ENCODE data around the gene MECP2.

Gene MECP2

GRCh38 chrX:154021131-154021611 is 76.3 kb downstream of the MECP2 start:
- TF ChIP-seq TAF1 (IDR thresholded peaks at IDR 0.05; ENCODE audit: borderline replicate concordance, insufficient read depth, low read length) (no peak), POLR2AphosphoS5 (IDR thresholded peaks at IDR 0.05; ENCODE audit: low read depth, low read length) (no peak), FOXP2 (optimal IDR thresholded peaks at IDR 0.05; ENCODE audit: borderline replicate concordance, extremely low read depth, extremely low read length, insufficient read depth) (no peak), REST (IDR thresholded peaks at IDR 0.05; ENCODE audit: insufficient read depth in 1 of 2, low read depth in 2 of 2, low read length in 2 of 2) (no peak), SIN3A (IDR thresholded peaks at IDR 0.05; ENCODE audit: borderline replicate concordance, insufficient read depth, low read length) (no peak)

- no peak for TF ChIP-seq SIN3A (IDR thresholded peaks at IDR 0.05; ENCODE audit: borderline replicate concordance, insufficient read depth, low read length)
- 0 out of 2 replicates have a peak, but pooled peaks have one; percentile 11 for TF ChIP-seq POLR2AphosphoS5 (IDR thresholded peaks at IDR 0.05; ENCODE audit: low read depth, low read length)
- no peak for TF ChIP-seq FOXP2 (optimal IDR thresholded peaks at IDR 0.05; ENCODE audit: borderline replicate concordance, extremely low read depth, extremely low read length, insufficient read depth)
- TF ChIP-seq REST (IDR thresholded peaks at IDR 0.05; ENCODE audit: insufficient read depth in 1 of 2, low read depth in 2 of 2, low read length in 2 of 2), result no peak
- TF ChIP-seq TAF1 (IDR thresholded peaks at IDR 0.05; ENCODE audit: borderline replicate concordance, insufficient read depth, low read length), result no peak
Observed at GRCh38 chrX:154020536-154021115, 76.9 kb downstream of the MECP2 start.

- TF ChIP-seq TAF1 (IDR thresholded peaks at IDR 0.05; ENCODE audit: borderline replicate concordance, insufficient read depth, low read length) (peak; percentile 39; the same call in 1 of the 2 replicates), POLR2AphosphoS5 (IDR thresholded peaks at IDR 0.05; ENCODE audit: low read depth, low read length) (peak; percentile 34; the same call in 1 of the 2 replicates), FOXP2 (optimal IDR thresholded peaks at IDR 0.05; ENCODE audit: borderline replicate concordance, extremely low read depth, extremely low read length, insufficient read depth) (no peak)
Observed at GRCh38 chrX:154019633-154020528, 77.6 kb downstream of the MECP2 start, which contains the start of gene IRAK1. Gene IRAK1 (minus strand): TSS chrX:154019902. CDS start chrX:154019812, 90 bp downstream.

GRCh38 chrX:154019061-154019621 is 78.4 kb downstream of the MECP2 start:
- TF ChIP-seq REST (IDR thresholded peaks at IDR 0.05; ENCODE audit: insufficient read depth in 1 of 2, low read depth in 2 of 2, low read length in 2 of 2) (no peak), FOXP2 (optimal IDR thresholded peaks at IDR 0.05; ENCODE audit: borderline replicate concordance, extremely low read depth, extremely low read length, insufficient read depth) (no peak), POLR2AphosphoS5 (IDR thresholded peaks at IDR 0.05; ENCODE audit: low read depth, low read length) (no peak), TAF1 (IDR thresholded peaks at IDR 0.05; ENCODE audit: borderline replicate concordance, insufficient read depth, low read length) (no peak), SIN3A (IDR thresholded peaks at IDR 0.05; ENCODE audit: borderline replicate concordance, insufficient read depth, low read length) (no peak)

GRCh38 chrX:154018518-154019060 is 78.9 kb downstream of the MECP2 start:
- TF ChIP-seq TAF1 (IDR thresholded peaks at IDR 0.05; ENCODE audit: borderline replicate concordance, insufficient read depth, low read length) (no peak), SIN3A (IDR thresholded peaks at IDR 0.05; ENCODE audit: borderline replicate concordance, insufficient read depth, low read length) (no peak), POLR2AphosphoS5 (IDR thresholded peaks at IDR 0.05; ENCODE audit: low read depth, low read length) (no peak), REST (IDR thresholded peaks at IDR 0.05; ENCODE audit: insufficient read depth in 1 of 2, low read depth in 2 of 2, low read length in 2 of 2) (no peak), FOXP2 (optimal IDR thresholded peaks at IDR 0.05; ENCODE audit: borderline replicate concordance, extremely low read depth, extremely low read length, insufficient read depth) (no peak)

All from PFSK-1 (cell line).